Endothelial cell of coronary artery (primary cell): Measurements from ENCODE around the gene SLCO1C1. TPM values are rescaled to one million over a fixed set of nuclear protein-coding genes. Genes with fewer than 3 reads are reported as not detected.

Source experiments
- total RNA-seq: library from RNA; depleted of rRNA; stranded (reverse); fragments of >200 nt; gene quantifications from 2 replicates; pipeline ENCODE4 v1.2.3, GENCODE V29; 2014

The SLCO1C1 gene, protein sequence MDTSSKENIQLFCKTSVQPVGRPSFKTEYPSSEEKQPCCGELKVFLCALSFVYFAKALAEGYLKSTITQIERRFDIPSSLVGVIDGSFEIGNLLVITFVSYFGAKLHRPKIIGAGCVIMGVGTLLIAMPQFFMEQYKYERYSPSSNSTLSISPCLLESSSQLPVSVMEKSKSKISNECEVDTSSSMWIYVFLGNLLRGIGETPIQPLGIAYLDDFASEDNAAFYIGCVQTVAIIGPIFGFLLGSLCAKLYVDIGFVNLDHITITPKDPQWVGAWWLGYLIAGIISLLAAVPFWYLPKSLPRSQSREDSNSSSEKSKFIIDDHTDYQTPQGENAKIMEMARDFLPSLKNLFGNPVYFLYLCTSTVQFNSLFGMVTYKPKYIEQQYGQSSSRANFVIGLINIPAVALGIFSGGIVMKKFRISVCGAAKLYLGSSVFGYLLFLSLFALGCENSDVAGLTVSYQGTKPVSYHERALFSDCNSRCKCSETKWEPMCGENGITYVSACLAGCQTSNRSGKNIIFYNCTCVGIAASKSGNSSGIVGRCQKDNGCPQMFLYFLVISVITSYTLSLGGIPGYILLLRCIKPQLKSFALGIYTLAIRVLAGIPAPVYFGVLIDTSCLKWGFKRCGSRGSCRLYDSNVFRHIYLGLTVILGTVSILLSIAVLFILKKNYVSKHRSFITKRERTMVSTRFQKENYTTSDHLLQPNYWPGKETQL
- 0.09 and 0.19 TPM in 2 replicates for total RNA-seq

DNA sequence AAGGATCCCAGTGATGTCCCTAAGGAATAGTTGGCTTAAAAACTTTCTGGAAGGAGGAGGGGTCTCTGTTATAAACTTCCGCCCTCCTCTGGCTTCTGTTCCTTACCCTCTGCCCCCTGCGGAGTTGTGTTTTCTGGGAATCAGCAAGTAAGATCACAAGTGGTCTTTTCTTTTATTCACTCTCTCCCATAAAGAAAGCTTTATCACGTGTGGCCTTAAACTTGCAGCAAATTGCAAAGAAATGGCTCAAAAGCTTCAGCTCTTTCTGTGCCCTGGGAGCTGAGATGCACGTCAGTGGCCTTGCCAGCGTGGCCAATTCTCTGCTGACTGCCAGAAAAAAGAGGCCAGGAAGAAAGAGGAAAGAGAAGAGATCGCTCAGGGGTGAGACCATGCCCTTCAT, at the start of gene SLCO1C1:
TSS of gene SLCO1C1 (plus strand) at position 101 of the 400 bp plus-strand sequence. CDS start 4,245 bp downstream, outside the sequence.

Other genes with a start within 250 kb of the SLCO1C1 start
- gene SLCO1B3, start 115.4 kb downstream of the SLCO1C1 start, total RNA-seq, result not detected in 2 replicates